ENCODE measurements around the gene HECW1. TPM values are rescaled to one million over a fixed set of nuclear protein-coding genes. Genes with fewer than 3 reads are reported as not detected.

Gene HECW1
- total and polyA plus RNA-seq, 10 of the 15 experiments (the other 5 are each of a cell fraction or from before 2014, with no cell fraction given): under 0.01 to 0.31 (median 0.04) TPM; not detected in 3

DNA sequence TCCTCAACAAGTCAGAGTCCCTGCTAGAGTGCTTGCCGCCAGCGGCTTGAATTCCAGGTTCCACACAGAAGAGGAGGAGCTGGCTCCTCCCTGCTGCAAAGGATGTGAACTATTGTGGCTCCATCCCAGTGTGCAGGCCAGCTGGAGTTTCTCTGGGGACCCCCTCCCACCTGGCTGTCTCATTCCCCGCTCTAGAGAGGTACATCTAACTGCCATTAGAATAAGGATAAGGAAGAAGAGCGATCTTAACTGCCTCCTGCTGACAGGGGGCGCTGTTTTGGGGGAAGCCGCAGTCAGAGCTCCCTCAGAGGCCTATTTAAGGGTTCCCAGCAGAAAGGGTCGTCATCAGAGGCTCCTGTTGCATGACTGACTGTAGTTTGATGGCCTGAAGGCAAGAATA, 40.8 kb upstream of the HECW1 start:
- FAIRE-seq: no peak
- ChIA-PET POLR2A (interaction anchor here (1.8 kb wide), 1 partner anchor 17 kb away, joined by 10 read pairs; no protein-coding TSS in a partner anchor), RAD21 (ENCODE audit: unreplicated experiment) (interaction anchor here (0.8 to 2.7 kb wide), 3 partner anchors 16 to 407 kb away, joined by 4 to 13 read pairs (median 5); no protein-coding TSS in a partner anchor), CTCF (interaction anchor here (0.8 to 3.1 kb wide), 18 partner anchors 8 to 511 kb away, joined by 3 to 19 read pairs (median 4); partner anchors contain the start of genes MRPL32, PSMA2 and STK17A), SMC1A (ENCODE audit: uncharacterized antibody, unreplicated experiment) (interaction anchor here (0.8 to 4.0 kb wide), 7 partner anchors 14 to 368 kb away, joined by 3 to 38 read pairs (median 5); no protein-coding TSS in a partner anchor)
- DNase-seq (ENCODE audit: low read depth, low spot score): no peak
- Histone ChIP-seq H2AFZ (ENCODE audit: control insufficient read depth, low read depth, low read length) (no peak overlapping the region), H3K4me2 (ENCODE audit: control insufficient read depth, insufficient read depth) (no peak overlapping the region), H4K20me1 (ENCODE audit: control insufficient read depth, insufficient read depth) (no peaks in the 10 kb centered on the region), H3K36me3 (ENCODE audit: control insufficient read depth in 2 of 2, insufficient read depth in 2 of 2, low read length in 1 of 2) (no peaks in the 10 kb centered on the region), H3K27me3 (replicated peaks in 1 of 2; ENCODE audit: control insufficient read depth in 2 of 2, insufficient read depth in 2 of 2, low read length in 1 of 2) (no peaks in the 10 kb centered on the region), H3K27ac (ENCODE audit: control insufficient read depth, insufficient read depth) (no peak overlapping the region), H3K79me2 (ENCODE audit: control insufficient read depth, insufficient read depth, low read length) (no peaks in the 10 kb centered on the region), H3K9me3 (replicated peaks; ENCODE audit: control insufficient read depth, insufficient read depth, low read length) (peaks cover 2% of the 10 kb centered on the region; the same call in 2 of the 3 replicates), H3K4me1 (ENCODE audit: control insufficient read depth, insufficient read depth, low read length) (peaks cover 13% of the 10 kb centered on the region), H3K9ac (ENCODE audit: control insufficient read depth, insufficient read depth, low read length) (no peak overlapping the region), H3K4me3 (no peak overlapping the region)
- no TSS peak for BruUV-seq (replicated peaks)
- peak; percentile 48 for ATAC-seq
- 0 out of 2 replicates have a peak, but pooled peaks have one; percentile 20 for TF ChIP-seq YY1 (IDR thresholded peaks at IDR 0.05; ENCODE audit: low read depth, low read length)
- TF ChIP-seq RUNX3 (IDR thresholded peaks at IDR 0.05; ENCODE audit: low read length): 0 out of 2 replicates have a peak, but pooled peaks have one; percentile 5
- TF ChIP-seq, protein P1, sequence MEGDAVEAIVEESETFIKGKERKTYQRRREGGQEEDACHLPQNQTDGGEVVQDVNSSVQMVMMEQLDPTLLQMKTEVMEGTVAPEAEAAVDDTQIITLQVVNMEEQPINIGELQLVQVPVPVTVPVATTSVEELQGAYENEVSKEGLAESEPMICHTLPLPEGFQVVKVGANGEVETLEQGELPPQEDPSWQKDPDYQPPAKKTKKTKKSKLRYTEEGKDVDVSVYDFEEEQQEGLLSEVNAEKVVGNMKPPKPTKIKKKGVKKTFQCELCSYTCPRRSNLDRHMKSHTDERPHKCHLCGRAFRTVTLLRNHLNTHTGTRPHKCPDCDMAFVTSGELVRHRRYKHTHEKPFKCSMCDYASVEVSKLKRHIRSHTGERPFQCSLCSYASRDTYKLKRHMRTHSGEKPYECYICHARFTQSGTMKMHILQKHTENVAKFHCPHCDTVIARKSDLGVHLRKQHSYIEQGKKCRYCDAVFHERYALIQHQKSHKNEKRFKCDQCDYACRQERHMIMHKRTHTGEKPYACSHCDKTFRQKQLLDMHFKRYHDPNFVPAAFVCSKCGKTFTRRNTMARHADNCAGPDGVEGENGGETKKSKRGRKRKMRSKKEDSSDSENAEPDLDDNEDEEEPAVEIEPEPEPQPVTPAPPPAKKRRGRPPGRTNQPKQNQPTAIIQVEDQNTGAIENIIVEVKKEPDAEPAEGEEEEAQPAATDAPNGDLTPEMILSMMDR (IDR thresholded peaks at IDR 0.05 in 2 of 3, conservative IDR thresholded peaks at IDR 0.05 in 1 of 3; ENCODE audit: control insufficient read depth in 2 of 3, extremely low read depth in 1 of 3, insufficient read depth in 1 of 3, low read depth in 3 of 3, low read length in 3 of 3): peak; percentile 16 to 43 (median 34); a peak in 3 of 6 replicates
- TF ChIP-seq RAD21 (IDR thresholded peaks at IDR 0.05; ENCODE audit: insufficient read depth, low read depth, low read length): peak; percentile 23; the same call in 1 of the 2 replicates
- TF ChIP-seq, protein P2, sequence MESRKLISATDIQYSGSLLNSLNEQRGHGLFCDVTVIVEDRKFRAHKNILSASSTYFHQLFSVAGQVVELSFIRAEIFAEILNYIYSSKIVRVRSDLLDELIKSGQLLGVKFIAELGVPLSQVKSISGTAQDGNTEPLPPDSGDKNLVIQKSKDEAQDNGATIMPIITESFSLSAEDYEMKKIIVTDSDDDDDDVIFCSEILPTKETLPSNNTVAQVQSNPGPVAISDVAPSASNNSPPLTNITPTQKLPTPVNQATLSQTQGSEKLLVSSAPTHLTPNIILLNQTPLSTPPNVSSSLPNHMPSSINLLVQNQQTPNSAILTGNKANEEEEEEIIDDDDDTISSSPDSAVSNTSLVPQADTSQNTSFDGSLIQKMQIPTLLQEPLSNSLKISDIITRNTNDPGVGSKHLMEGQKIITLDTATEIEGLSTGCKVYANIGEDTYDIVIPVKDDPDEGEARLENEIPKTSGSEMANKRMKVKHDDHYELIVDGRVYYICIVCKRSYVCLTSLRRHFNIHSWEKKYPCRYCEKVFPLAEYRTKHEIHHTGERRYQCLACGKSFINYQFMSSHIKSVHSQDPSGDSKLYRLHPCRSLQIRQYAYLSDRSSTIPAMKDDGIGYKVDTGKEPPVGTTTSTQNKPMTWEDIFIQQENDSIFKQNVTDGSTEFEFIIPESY (IDR thresholded peaks at IDR 0.05): 0 out of 2 replicates have a peak, but pooled peaks have one; percentile 20
- TF ChIP-seq BHLHE40 (IDR thresholded peaks at IDR 0.05; ENCODE audit: borderline replicate concordance in 1 of 2, low read depth in 2 of 2, low read length in 1 of 2): no peak
- intact Hi-C loops (cut with micrococcal nuclease; ENCODE audit: unreplicated experiment) (loop anchor here (5.0 to 10.0 kb wide), 3 partner anchors 129 to 766 kb away; no protein-coding TSS in a partner anchor), in situ Hi-C loops (cut with MboI) (no loop called here)
- 53% methylated on average over 7 of the region's 7 CpGs for WGBS (ENCODE audit: insufficient coverage, insufficient replicate concordance, low lambda C conversion rate, missing lambda C conversion rate)

All from GM12878 (cell line).